ENCODE results near the gene PBOV1.

PBOV1 gene

DNA sequence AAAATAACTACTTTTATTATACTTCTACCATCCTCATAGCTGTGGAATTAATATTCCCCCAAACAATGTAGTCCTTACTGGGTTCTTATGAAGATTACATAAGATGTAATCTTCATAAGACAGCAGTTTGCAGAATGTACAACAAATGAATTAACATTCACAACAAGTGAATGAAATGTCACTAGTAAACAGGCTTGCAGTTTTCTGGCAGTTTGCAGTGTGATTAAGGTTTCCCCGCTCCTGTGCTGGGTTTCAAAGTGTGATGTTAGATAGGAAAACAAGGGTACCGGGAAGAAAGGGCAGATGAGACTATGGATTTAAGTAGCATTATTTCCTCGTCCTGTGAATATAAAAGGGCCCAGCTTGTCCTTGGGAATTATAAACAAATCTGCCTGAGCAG lies 34.1 kb downstream of the PBOV1 start:
- Histone ChIP-seq H3K9me2 (replicated peaks; ENCODE audit: insufficient read depth, low read length) (no peaks in the 10 kb centered on the region), H2AFZ (ENCODE audit: low read depth, low read length, severe bottlenecking) (no peak overlapping the region), H3K36me3 (ENCODE audit: low read length) (no peaks in the 10 kb centered on the region), H3K4me3 (ENCODE audit: insufficient read depth, low read length, poor library complexity, severe bottlenecking) (no peak overlapping the region), H3K4me2 (ENCODE audit: low read depth, low read length, poor library complexity, severe bottlenecking) (no peak overlapping the region), H3F3A (ENCODE audit: insufficient read depth) (no peaks in the 10 kb centered on the region), H3K9ac (ENCODE audit: low read length) (no peak overlapping the region), H3K27me3 (ENCODE audit: low read length) (no peaks in the 10 kb centered on the region), H3K79me2 (ENCODE audit: insufficient read depth, low read length) (no peaks in the 10 kb centered on the region), H3K9me3 (ENCODE audit: insufficient read depth, low read length) (no peaks in the 10 kb centered on the region), H3K27ac (ENCODE audit: low read depth, low read length) (no peak overlapping the region), H4K20me1 (ENCODE audit: low read depth, low read length) (no peaks in the 10 kb centered on the region)
- no peak for TF ChIP-seq CTCF (IDR thresholded peaks at IDR 0.05; ENCODE audit: insufficient read depth, low read length, poor library complexity, severe bottlenecking)
- no peak for TF ChIP-seq EZH2phosphoT487 (conservative IDR thresholded peaks at IDR 0.05; ENCODE audit: low read length)

GRCh38 chr6:138183790-138184134 lies 34.5 kb downstream of the PBOV1 start:
- H3K79me2 ChIP-seq (ENCODE audit: insufficient read depth, low read length), result no peaks in the 10 kb centered on the region
- no peak overlapping the region for H3K27ac ChIP-seq (ENCODE audit: low read depth, low read length)
- H3K36me3 ChIP-seq (ENCODE audit: low read length), result no peaks in the 10 kb centered on the region
- no peaks in the 10 kb centered on the region for H3K9me2 ChIP-seq (replicated peaks; ENCODE audit: insufficient read depth, low read length)
- H2AFZ ChIP-seq (ENCODE audit: low read depth, low read length, severe bottlenecking), result no peak overlapping the region
- H4K20me1 ChIP-seq (ENCODE audit: low read depth, low read length), result no peaks in the 10 kb centered on the region
- no peak for TF ChIP-seq EZH2phosphoT487 (conservative IDR thresholded peaks at IDR 0.05; ENCODE audit: low read length)
- TF ChIP-seq CTCF (IDR thresholded peaks at IDR 0.05; ENCODE audit: insufficient read depth, low read length, poor library complexity, severe bottlenecking), result no peak
- H3K4me2 ChIP-seq (ENCODE audit: low read depth, low read length, poor library complexity, severe bottlenecking), result no peak overlapping the region
- no peak overlapping the region for H3K4me3 ChIP-seq (ENCODE audit: insufficient read depth, low read length, poor library complexity, severe bottlenecking)
- H3K27me3 ChIP-seq (ENCODE audit: low read length), result no peaks in the 10 kb centered on the region
- no peak overlapping the region for H3K9ac ChIP-seq (ENCODE audit: low read length)
- H3K9me3 ChIP-seq (ENCODE audit: insufficient read depth, low read length), result no peaks in the 10 kb centered on the region
- no peaks in the 10 kb centered on the region for H3F3A ChIP-seq (ENCODE audit: insufficient read depth)

- Histone ChIP-seq H2AFZ (ENCODE audit: low read depth, low read length, severe bottlenecking) (no peak overlapping the region), H3K4me2 (ENCODE audit: low read depth, low read length, poor library complexity, severe bottlenecking) (no peak overlapping the region), H3K9me2 (replicated peaks; ENCODE audit: insufficient read depth, low read length) (no peaks in the 10 kb centered on the region), H3K4me3 (ENCODE audit: insufficient read depth, low read length, poor library complexity, severe bottlenecking) (no peak overlapping the region), H3K27me3 (ENCODE audit: low read length) (no peaks in the 10 kb centered on the region), H3K9me3 (ENCODE audit: insufficient read depth, low read length) (no peaks in the 10 kb centered on the region), H3K36me3 (ENCODE audit: low read length) (no peaks in the 10 kb centered on the region), H3K27ac (ENCODE audit: low read depth, low read length) (no peak overlapping the region), H3K79me2 (ENCODE audit: insufficient read depth, low read length) (no peaks in the 10 kb centered on the region), H3F3A (ENCODE audit: insufficient read depth) (no peaks in the 10 kb centered on the region), H3K9ac (ENCODE audit: low read length) (no peak overlapping the region), H4K20me1 (ENCODE audit: low read depth, low read length) (no peaks in the 10 kb centered on the region)
- TF ChIP-seq CTCF (IDR thresholded peaks at IDR 0.05; ENCODE audit: insufficient read depth, low read length, poor library complexity, severe bottlenecking) (no peak), EZH2phosphoT487 (conservative IDR thresholded peaks at IDR 0.05; ENCODE audit: low read length) (no peak)
These were observed 35.1 kb downstream of the PBOV1 start for GRCh38 chr6:138182939-138183789.
